GM19238 (cell line): ENCODE measurements around the gene MCU.
"Not testable (repeated sequence)": the region's sequence is repeated elsewhere in the genome, so short reads cannot be mapped to it uniquely, and the experiment has no call there.

Experiments
- DNase-seq: peaks from one replicate; pipeline ENCODE4 v3.0.0; 2011; ENCODE audit warnings: low spot score; ENCODE audit not compliant: insufficient read length

The MCU gene, protein sequence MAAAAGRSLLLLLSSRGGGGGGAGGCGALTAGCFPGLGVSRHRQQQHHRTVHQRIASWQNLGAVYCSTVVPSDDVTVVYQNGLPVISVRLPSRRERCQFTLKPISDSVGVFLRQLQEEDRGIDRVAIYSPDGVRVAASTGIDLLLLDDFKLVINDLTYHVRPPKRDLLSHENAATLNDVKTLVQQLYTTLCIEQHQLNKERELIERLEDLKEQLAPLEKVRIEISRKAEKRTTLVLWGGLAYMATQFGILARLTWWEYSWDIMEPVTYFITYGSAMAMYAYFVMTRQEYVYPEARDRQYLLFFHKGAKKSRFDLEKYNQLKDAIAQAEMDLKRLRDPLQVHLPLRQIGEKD

DNA sequence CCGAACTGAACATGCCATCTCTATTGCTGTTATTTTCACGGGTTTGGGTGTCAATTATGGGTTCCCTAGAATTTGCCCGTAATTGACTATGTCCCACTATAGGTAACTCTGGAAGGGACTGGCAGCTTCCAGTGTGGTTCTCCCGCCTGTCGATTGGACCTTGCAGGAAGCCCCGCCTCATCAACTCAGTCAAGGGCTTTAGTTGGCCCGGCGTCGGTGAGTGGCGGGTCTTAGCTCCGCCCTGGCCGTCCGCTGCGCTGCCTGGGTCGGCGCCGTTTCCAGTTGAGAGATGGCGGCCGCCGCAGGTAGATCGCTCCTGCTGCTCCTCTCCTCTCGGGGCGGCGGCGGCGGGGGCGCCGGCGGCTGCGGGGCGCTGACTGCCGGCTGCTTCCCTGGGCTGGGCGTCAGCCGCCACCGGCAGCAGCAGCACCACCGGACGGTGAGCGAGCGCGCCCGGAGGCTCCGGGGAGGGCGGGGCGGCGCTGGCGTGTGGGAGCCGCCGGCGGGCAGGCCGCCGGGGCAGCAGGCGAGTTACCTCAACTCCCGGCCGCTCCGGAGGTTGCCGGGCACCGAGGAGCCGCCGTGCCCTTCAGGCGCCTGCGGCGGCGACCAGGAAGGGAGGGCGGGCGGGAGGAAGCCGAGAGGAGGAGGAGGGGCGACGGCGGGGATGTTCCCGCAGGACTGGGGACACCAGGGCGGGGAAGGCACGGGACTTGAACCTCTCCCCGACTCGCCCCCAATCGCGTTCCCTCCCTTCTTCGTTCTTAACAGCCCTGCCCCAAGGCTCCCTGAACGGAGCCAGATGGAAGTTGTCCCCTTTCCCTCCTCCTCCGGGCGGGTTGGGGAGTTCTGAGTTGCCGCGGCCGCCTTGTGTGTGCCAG, at the start of gene MCU:
TSS of gene MCU (plus strand) at position 281 of the 881 bp plus-strand sequence. CDS start at position 290, 9 bp downstream.
- peak; percentile 87 for DNase-seq

DNA sequence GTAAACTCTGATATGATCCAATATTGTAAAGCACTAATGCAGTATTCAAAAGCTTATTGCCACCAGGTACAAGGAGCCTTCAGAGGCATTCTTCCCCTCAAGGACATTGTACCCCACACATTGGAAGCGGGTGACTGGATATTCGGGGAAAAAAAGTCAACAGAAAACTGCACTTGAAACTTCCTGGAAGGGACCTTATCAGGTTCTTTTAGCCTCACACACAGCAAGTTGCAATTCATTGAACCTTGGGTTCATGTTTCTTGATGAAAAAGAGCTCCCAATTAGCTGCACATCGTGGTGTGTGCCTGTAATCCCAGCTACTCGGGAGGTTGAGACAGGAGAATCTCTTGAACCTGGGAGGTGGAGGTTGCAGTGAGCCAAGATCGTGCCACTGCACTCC, 49.6 kb upstream of the MCU start:
- no peak for DNase-seq

DNA sequence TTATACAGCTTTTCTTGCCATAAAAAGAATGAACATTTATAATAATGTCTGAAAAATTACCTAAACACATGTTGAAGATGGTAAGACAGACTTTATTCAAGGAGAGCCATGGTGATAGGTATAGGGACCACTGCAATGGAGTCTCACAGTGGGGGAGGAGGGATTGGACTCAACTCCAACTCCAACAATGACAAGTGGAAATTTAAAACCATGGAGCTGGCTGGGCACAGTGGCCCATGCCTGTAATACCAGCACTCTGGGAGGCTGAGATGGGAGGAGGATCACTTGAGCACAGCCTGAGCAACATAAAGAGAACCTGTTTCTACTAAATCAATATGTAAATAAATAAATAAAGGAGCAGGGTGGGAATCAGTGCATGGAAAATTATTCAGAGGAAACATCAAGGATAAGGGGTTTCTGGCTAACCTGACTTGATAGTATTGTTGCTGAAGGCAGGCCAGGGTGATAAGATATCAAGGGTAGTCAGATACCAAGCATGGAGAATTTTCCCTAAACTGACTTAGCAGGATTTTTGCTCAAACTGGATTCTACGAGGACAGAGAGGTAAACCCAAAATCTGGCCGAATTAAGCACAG, 46.6 kb upstream of the MCU start:
- no peak for DNase-seq

DNA sequence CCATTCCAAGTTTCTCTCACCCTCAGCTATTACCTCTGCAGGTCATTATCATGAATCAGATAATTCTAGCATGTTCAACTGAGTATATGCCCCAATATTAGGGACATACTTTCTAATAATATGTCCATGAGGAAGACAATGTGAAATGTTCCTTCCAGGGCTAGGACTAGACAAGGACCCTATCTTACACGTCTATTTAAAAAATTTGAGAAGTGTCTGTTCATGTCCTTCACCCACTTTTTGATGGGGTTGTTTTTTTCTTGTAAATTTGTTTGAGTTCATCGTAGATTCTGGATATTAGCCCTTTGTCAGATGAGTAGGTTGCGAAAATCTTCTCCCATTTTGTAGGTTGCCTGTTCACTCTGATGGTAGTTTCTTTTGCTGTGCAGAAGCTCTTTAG, 45.0 kb upstream of the MCU start:
- not testable (repeated sequence) for DNase-seq

DNA sequence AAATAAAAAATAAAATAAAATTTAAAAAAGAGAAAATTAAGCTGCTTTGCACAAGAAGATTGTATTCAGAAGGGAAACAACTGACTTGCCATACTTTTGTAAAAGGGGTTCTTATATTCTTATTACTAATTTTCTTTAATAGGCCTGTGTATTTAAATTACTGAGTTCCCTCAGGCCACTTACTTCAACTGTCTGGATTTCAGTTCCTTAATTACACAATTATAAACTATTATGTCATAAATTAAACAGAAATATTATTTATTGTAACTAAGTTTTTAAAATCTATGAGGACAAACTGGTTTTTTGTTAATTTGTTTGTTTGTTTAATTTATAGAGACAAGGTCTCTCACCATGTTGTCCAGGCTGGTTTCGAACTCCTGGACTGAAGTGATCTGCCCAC, 43.6 kb upstream of the MCU start:
- DNase-seq = no peak

DNA sequence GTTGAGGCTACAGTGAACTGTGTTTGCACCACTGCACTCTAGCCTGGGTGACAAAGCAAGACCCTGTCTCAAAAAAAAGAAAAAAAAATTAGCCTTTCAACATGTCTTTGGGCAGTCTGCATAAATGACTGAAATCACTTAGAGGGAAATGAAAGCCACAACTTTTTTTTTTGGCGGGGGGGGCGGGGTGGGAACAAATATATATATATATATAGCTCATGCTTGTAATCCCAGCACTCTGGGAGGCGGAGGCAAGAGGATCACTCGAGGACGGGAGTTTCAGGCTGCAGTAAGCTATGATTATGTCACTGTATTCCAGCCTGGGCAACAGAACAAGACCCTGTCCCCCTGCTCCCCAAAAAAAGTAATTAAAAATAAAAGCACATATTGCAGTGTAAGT, 42.7 kb upstream of the MCU start:
- no peak for DNase-seq

DNA sequence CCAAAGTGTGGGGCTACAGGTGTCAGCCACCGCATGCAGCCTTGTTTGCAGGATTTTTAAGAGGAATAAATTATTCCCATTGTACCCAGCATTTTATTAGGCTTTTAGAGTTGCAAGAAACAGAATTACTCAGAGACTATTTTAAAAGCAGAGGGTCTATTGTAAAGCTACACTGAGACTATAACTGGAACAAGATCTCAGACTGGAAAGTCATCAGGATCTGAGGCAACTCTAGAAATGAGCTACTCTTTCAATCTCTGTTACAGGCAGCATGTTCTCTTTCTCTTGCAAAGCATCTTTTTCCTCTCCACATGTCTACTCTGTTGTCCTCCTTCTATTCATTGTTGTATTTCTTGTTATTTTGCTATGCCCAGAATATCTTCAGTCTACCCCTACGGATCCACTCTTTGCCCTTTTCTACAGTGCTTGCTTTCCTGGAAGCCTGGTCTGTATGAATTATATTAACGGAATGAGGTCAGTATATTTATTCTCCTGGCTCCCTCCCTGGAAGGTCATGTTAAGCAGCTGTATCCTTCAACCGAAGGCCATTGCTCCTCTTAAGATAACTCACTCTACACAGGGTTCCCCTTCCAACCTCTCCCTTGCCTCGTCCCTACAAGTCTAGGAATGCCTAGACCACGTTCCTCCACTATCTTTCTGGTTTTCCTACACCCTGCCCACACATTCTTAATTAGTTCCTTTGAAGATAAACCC, 38.4 kb upstream of the MCU start:
- no peak for DNase-seq

DNA sequence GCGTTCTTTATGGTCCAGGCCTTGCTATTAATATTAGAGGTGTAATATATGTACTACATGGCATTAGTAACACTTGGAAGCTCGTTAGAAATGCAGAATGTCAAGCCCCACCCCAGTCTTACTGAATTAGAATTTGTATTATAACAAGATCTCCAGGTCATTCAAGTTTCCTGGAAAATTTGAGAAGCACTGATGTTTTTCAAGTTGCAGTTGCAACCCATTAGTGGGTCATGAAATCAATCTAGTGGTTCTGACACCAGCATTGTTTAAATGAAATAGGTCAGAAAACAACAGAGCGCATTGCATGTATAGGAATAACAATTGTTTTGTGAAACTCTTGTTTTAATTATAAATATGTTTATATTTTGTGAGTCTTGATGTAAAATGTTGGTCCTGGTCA, 37.2 kb upstream of the MCU start:
- no peak for DNase-seq

DNA sequence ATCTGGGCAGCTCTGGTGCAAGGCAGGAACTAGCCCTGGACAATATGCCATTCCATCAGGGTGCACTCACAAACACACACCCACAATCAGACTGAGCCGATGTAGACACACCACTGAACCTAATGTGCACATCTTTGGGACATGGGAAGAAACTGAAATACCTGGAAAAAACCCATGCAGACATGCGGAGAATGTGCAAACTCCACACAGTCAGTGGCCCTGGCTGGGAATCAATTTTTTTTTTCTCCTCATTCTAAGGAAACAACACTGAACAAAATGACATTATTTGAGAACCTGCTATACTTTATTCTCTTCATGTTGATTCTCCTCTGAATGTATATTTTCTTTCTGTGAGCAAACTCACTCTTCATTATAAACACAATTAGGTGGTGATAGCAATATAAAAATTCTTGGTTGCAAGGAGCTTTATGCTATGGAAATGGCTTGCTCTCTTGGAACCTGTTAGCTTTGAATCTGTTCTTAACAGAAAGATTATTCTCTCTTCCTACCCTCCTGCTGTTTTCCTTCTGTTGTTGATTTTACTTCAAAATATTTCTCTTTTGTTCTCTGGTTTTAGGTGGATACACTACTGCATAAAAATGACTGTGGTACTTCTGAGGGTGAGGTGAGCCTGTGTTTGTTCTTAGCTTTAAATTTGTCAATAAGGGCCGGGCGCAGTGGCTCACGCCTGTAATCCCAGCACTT, 33.1 kb upstream of the MCU start:
- DNase-seq = no peak

DNA sequence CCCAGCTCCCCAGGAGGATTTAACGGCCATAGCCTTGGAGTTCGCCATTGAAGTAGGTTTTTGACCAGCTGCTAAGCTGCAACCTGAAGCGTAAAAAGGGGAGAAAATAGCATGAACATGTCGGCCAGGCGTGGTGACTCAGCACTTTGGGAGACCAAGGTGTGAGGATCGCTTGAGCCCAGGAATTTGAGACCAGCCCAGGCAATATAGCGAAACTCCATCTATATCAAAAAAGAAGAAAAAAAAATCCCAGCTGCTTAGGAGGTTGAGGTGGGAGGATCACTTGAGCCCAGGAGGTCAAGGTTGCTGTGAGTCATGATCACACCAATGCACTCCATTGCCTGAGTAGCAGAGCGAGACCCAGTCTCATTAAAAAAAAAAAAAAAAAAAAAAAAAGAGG, 32.2 kb upstream of the MCU start:
- no peak for DNase-seq

DNA sequence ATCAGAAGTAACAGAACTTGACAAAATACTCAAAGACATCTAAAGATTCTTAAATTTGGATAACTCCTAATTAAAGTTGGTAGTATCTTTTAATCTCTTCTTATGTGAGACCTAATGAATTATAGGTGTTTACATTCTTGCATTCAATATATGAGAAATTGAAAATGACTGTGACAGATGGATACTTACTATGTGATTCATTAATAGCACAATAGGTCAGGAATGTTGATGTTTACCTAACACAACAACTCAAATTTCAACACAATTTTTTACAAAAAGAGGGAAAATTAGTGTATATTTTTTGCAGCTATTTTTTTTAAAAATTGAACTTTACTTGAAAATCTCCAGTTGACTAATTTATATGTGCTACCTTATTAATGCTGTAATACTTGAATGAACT, 31.7 kb upstream of the MCU start:
- DNase-seq = no peak

DNA sequence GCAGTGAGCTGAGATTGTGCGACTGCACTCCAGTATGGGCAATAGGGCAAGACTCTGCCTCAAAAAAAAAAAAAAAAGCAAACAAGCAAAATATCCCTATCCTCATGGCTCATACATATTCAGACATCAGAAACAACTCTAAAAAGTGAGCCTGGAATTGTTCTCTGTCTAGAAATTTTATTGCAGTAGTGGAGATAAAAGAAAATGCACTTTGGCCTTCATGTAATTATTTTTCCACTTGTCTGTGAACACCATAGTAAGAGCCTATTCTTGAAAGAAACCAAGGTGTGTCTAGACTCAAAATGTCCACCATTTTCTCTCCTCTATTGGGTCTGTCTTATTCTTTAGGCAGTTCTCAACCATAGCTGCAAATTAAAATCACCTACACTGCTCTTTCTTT, 30.5 kb upstream of the MCU start:
- DNase-seq = no peak

DNA sequence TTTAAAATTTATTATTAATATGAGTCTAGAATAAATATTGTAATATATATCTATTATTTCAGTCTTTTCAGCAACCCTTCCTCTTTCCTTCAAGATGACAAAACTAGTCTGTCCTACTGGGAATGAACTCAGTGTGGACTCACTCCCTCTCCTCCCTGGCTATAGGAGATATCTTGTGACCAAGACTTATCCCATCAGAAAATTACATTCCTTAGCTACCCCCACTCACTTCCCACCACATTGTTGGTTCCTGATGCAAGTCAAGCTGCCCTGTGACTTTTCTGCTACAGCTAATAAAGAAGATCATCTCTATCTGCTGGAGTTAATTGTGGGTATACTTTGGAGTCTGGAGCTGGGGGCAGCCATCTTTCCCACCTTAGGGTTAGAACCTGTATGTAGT, 28.0 kb upstream of the MCU start:
- no peak for DNase-seq

DNA sequence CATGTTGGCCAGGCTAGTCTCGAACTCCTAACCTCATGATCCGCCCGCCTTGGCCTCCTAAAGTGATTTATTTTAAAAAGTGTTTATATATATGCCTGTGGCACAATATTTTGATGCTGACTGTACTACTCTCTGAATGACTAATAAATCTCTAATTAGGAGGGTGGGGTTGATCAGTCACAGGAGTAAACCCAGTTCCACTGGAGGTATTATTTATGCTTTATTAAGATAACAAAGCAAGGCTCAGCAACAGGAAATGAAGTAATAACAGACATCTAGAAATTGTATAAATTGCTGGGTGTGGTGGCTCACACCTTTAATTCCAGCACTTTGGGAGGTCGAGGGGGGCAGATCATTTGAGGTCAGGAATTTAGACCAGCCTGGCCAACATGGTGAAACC, 26.0 kb upstream of the MCU start:
- no peak for DNase-seq

DNA sequence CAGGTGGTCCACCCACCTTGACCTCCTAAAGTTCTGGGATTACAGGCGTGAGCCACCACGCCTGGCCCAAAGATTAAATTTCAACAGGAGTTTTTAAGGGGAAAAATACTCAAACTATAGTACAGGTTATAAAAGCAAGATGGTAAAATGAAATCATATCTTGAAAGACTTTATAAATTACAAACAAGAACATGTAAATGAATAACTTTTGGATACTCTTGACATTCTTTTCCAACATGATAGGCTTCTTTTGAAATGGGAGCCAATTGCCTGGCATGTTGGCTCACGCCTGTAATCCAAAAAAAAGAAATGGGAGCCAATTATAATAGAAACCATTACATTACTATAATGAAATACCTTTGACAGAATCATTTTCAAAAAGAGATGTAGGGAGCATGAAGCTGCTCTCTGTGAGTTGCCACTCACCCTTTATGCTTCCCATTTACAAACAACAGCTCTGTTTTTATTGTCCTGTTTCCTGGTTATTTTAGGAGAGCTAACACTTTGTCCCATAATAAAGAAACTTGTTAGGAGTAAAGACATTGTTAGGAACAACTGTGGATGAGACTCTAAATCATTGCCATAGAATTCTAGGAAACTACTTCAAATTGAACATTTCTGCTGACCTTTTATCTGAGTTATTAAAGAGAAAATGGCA, 24.6 kb upstream of the MCU start:
- DNase-seq = no peak

DNA sequence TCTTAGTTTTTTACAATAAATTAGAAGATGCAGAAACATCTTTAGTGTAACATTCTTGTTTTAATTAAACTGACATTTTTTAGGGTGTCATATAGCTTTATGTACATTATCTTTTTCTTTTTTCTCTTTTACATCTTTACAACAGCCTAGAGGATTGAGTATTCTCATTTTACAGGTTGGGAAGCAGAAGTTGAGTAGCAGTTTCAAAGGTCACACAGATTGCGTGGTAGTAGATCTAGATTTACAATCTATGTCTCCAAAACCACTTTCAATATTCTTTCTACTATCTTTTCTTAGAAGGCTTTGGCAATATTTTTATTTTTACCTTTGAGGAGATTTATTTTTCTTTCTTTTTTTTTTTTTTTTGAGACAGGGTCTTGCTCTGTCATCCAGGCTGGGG, 18.7 kb upstream of the MCU start:
- no peak for DNase-seq

DNA sequence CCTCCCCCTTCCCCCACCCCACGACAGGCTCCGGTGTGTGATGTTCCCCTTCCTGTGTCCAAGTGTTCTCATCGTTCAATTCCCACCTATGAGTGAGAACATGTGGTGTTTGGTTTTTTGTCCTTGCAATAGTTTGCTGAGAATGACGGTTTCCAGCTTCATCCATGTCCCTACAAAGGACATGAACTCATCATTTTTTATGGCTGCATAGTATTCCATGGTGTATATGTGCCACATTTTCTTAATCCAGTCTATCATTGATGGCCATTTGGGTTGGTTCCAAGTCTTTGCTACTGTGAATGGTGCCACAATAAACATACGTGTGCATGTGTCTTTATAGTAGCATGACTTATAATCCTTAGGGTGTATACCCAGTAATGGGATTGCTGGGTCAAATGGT, 17.8 kb upstream of the MCU start:
- DNase-seq = not testable (repeated sequence)

DNA sequence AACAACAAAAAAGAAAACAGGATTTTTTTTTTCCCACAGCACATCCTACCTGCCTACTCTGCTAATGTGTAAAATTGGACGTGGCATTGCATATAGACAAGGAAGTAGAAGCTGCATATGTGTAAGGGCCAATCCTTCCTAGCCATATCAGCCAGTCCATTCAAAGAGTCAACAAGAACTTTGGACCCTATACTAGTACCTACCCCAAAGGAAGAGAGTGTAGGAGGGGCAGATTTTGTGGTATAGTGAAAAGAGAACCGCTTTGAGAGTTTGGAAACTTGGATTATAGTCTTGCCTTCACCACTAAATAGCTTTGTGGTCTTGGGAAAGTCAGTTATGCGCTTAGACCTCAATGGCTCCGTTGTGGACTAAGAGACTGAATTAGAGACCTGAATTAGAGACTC, 12.1 kb upstream of the MCU start:
- DNase-seq = no peak

DNA sequence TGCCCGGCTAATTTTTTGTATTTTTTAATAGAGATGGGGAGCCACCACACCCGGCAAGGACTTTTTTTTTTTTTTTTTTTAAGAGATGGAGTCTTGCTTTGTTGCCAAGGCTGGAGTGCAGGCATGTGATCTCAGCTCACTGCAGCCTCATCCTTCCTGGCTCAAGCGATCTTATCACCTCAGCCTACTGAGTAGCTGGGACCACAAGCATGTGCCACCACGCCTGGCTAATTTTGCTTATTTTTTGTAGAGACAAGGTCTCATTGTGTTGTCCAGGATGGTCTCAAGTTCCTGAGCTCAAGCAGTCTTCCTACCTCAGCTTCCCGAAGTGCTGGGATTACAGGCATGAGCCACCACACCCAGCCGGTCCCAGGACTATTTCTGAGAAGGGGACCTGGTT, 9.3 kb upstream of the MCU start:
- no peak for DNase-seq

DNA sequence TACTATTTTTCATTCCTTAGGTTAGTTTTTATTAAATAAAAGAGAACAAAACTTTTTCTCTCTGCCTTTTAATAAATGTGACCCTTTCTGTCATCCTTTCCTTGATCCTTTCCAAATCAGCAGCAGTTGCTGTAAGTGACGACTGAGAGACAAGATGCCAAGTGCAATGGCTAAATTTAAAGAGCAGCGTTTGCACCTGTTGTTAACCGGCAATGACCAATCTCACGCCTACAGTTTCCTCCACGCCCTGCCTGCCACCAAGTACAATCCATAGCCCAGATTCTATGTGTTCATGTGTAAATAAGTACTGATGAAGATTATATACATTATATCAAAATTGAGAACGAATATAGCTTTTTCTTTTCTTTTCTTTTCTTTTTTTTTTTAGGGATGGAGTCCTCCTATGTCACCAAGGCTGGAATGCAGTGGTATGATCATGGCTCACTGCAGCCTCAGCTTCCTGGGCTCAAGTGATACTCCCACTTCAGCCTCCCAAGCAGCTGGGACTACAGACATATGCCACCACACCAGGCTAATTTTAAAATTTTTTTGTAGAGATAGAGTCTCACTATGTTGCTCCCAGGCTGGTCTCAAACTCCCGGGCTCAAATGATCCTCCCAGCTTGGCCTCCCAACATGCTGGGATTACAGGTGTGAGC, 6.5 kb upstream of the MCU start:
- DNase-seq = no peak
